SK-N-SH (cell line): ENCODE results near the gene CBFA2T2.

ENCODE experiments used
- CTCF ChIP-seq: fragments of 200-600 bp; sonication (generic); IDR thresholded peaks from 2 replicates; pipeline ENCODE4 v1.6.1; 2017; ENCODE audit warnings: antibody characterized with exemption, mild to moderate bottlenecking, moderate library complexity
- EP300 ChIP-seq, 2 experiments: IDR thresholded peaks; 2 replicates each; pipeline versions ENCODE4 v1.4.0 to v1.6.1; 2012; ENCODE audit warnings: borderline replicate concordance in 1 of 2, low read depth in 1 of 2, low read length in 1 of 2
- GABPA ChIP-seq: IDR thresholded peaks from 2 replicates; pipeline ENCODE4 v1.4.0; 2012; ENCODE audit warnings: low read depth, mild to moderate bottlenecking
- YY1 ChIP-seq: IDR thresholded peaks from 2 replicates; pipeline ENCODE4 v1.4.0; 2012; ENCODE audit warnings: low read depth, mild to moderate bottlenecking

GRCh38 chr20:33650753-33651561 is 161.1 kb downstream of the CBFA2T2 start:
- no peak for TF ChIP-seq CTCF
- no peak for TF ChIP-seq YY1
- TF ChIP-seq EP300 (IDR thresholded peaks at IDR 0.05; ENCODE audit: borderline replicate concordance in 1 of 2, low read depth in 1 of 2, low read length in 1 of 2), result no peak
- no peak for TF ChIP-seq GABPA
